22Rv1 (cell line): ENCODE data around the gene FADS3.

Experiments
- H3K27ac ChIP-seq: fragments of 450-650 bp; 2 replicates; pipeline ENCODE4 v1.5.1; 2017
- CTCF ChIP-seq: fragments of 450-650 bp; IDR thresholded peaks from 2 replicates; pipeline ENCODE4 v1.5.1; 2017; ENCODE audit warnings: mild to moderate bottlenecking
- ZFX ChIP-seq: fragments of 450-650 bp; IDR thresholded peaks from 2 replicates; pipeline ENCODE4 v1.6.1; 2017; ENCODE audit warnings: antibody characterized with exemption, borderline replicate concordance

Gene FADS3

GRCh38 chr11:61874853-61875252 lies 16.5 kb downstream of the FADS3 start:
- TF ChIP-seq ZFX = no peak
- no peak overlapping the region for H3K27ac ChIP-seq

- no peak overlapping the region for H3K27ac ChIP-seq
- TF ChIP-seq CTCF (no peak), ZFX (no peak)
Measured at GRCh38 chr11:61874377-61874809, 17.0 kb downstream of the FADS3 start.

- TF ChIP-seq CTCF (no peak), ZFX (no peak)
- H3K27ac ChIP-seq = no peak overlapping the region
Measured at GRCh38 chr11:61873588-61874376, 17.6 kb downstream of the FADS3 start.

GRCh38 chr11:61872935-61873565 lies 18.3 kb downstream of the FADS3 start:
- TF ChIP-seq CTCF (no peak), ZFX (no peak)
- no peak overlapping the region for H3K27ac ChIP-seq

GRCh38 chr11:61871158-61871597 lies 20.2 kb downstream of the FADS3 start:
- peak; percentile 93 for TF ChIP-seq CTCF
- no peak for TF ChIP-seq ZFX
- H3K27ac ChIP-seq = no peak overlapping the region

GRCh38 chr11:61870541-61871031 lies 20.8 kb downstream of the FADS3 start:
- TF ChIP-seq CTCF (no peak), ZFX (no peak)

GRCh38 chr11:61869708-61870451 lies 21.5 kb downstream of the FADS3 start:
- H3K27ac ChIP-seq = no peak overlapping the region
- TF ChIP-seq CTCF (no peak), ZFX (no peak)

More at GRCh38 chr11:61870541-61871031, 20.8 kb downstream of the FADS3 start:
- H3K27ac ChIP-seq = no peak overlapping the region
